ENCODE results near the gene SLC17A7.

Gene SLC17A7

GRCh38 chr19:49427855-49428546 lies 13.3 kb downstream of the SLC17A7 start:
- no peak for DNase-seq (ENCODE audit: low read depth in 2 of 2)

GRCh38 chr19:49427339-49427738 lies 14.0 kb downstream of the SLC17A7 start:
- DNase-seq (ENCODE audit: low read depth in 2 of 2) = no peak

GRCh38 chr19:49425922-49426592 lies 15.3 kb downstream of the SLC17A7 start:
- no peak for DNase-seq (ENCODE audit: low read depth in 2 of 2)

GRCh38 chr19:49425178-49425577 lies 16.1 kb downstream of the SLC17A7 start, which contains the start of gene GFY:
TSS of gene GFY (plus strand) at chr19:49425388. CDS start at chr19:49426431, 1,043 bp downstream.
- no peak for DNase-seq (ENCODE audit: low read depth in 2 of 2)

GRCh38 chr19:49423985-49424303 lies 17.4 kb downstream of the SLC17A7 start:
- no peak for DNase-seq (ENCODE audit: low read depth in 2 of 2)

GRCh38 chr19:49423071-49423984 lies 18.0 kb downstream of the SLC17A7 start, which contains the start of gene PTH2:
TSS of gene PTH2 (minus strand) at chr19:49423441. CDS start at chr19:49423339, 102 bp downstream.
- no peak for DNase-seq (ENCODE audit: low read depth in 2 of 2)

- no peak for DNase-seq (ENCODE audit: low read depth in 2 of 2)
These were observed 18.8 kb downstream of the SLC17A7 start for GRCh38 chr19:49422407-49423070.

- DNase-seq (ENCODE audit: low read depth in 2 of 2) = no peak
These were observed 19.5 kb downstream of the SLC17A7 start for GRCh38 chr19:49421878-49422202.

- no peak for DNase-seq (ENCODE audit: low read depth in 2 of 2)
These were observed 20.1 kb downstream of the SLC17A7 start for GRCh38 chr19:49421039-49421877.

GRCh38 chr19:49420227-49420626 lies 21.1 kb downstream of the SLC17A7 start:
- no peak for DNase-seq (ENCODE audit: low read depth in 2 of 2)

GRCh38 chr19:49419173-49419572 lies 22.2 kb downstream of the SLC17A7 start:
- no peak for DNase-seq (ENCODE audit: low read depth in 2 of 2)

GRCh38 chr19:49418511-49418910 lies 22.8 kb downstream of the SLC17A7 start:
- no peak for DNase-seq (ENCODE audit: low read depth in 2 of 2)

GRCh38 chr19:49417088-49417487 lies 24.2 kb downstream of the SLC17A7 start:
- DNase-seq (ENCODE audit: low read depth in 2 of 2) = no peak

GRCh38 chr19:49415810-49416200 lies 25.5 kb downstream of the SLC17A7 start:
- no peak for DNase-seq (ENCODE audit: low read depth in 2 of 2)

- no peak for DNase-seq (ENCODE audit: low read depth in 2 of 2)
These were observed 26.1 kb downstream of the SLC17A7 start for GRCh38 chr19:49415102-49415809.

GRCh38 chr19:49414256-49414655 lies 27.1 kb downstream of the SLC17A7 start:
- DNase-seq (ENCODE audit: low read depth in 2 of 2) = no peak

- DNase-seq (ENCODE audit: low read depth in 2 of 2) = no peak
These were observed 28.0 kb downstream of the SLC17A7 start for GRCh38 chr19:49413348-49413747.

- DNase-seq (ENCODE audit: low read depth in 2 of 2) = no peak
These were observed 29.5 kb downstream of the SLC17A7 start for GRCh38 chr19:49411681-49412326.

- no peak for DNase-seq (ENCODE audit: low read depth in 2 of 2)
These were observed 31.8 kb downstream of the SLC17A7 start for GRCh38 chr19:49409441-49410029.

Measured in activated CD8-positive, alpha-beta memory T cell treated with anti-CD3 and anti-CD28 coated beads for 4 hours (primary cell).